ENCODE data around the gene XPO4. TPM values are rescaled to one million over a fixed set of nuclear protein-coding genes. Genes with fewer than 3 reads are reported as not detected.

XPO4 gene
- total RNA-seq, 4 donors from 2014 or later = 17.1 to 24.9 (median 18.6) TPM

DNA sequence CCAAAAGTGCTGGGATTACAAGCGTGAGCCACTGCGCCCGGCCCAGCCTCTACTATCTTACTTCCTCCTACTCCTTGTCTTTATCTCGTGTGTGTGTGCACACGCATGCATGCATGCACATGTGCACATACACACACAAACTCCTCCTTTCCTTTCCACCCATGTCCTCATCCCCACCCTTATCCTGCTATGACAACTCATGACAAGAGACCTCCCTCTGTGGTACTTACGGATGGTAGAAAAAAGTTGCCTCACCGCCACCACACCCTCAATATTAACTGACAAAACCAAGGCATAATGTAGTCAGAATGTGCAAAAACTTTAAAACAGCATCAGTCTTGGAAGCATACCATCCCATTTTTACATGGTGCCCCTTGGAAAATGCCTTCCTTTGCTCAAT is 112.9 kb downstream of the XPO4 start:
- TF ChIP-seq EP300 (IDR thresholded peaks at IDR 0.05) (no peak), POLR2AphosphoS5 (IDR thresholded peaks at IDR 0.05) (no peak), POLR2A (IDR thresholded peaks at IDR 0.05) (no peak)
- TF ChIP-seq, protein P1, sequence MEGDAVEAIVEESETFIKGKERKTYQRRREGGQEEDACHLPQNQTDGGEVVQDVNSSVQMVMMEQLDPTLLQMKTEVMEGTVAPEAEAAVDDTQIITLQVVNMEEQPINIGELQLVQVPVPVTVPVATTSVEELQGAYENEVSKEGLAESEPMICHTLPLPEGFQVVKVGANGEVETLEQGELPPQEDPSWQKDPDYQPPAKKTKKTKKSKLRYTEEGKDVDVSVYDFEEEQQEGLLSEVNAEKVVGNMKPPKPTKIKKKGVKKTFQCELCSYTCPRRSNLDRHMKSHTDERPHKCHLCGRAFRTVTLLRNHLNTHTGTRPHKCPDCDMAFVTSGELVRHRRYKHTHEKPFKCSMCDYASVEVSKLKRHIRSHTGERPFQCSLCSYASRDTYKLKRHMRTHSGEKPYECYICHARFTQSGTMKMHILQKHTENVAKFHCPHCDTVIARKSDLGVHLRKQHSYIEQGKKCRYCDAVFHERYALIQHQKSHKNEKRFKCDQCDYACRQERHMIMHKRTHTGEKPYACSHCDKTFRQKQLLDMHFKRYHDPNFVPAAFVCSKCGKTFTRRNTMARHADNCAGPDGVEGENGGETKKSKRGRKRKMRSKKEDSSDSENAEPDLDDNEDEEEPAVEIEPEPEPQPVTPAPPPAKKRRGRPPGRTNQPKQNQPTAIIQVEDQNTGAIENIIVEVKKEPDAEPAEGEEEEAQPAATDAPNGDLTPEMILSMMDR (IDR thresholded peaks at IDR 0.05) = no peak
- no peak overlapping the region for H3K4me3 ChIP-seq
- H3K9me3 ChIP-seq = no peaks in the 10 kb centered on the region
- H3K36me3 ChIP-seq = peaks cover 0 to 71% of the 10 kb centered on the region in 2 donors
- H3K27ac ChIP-seq = no peak overlapping the region
- H3K4me1 ChIP-seq = no peaks in the 10 kb centered on the region
- no peaks in the 10 kb centered on the region for H3K27me3 ChIP-seq
- WGBS, 2 donors (ENCODE audit: low coverage in 1 of 2) = 95 to 96% methylated on average over 4 to 6 of the region's 7 CpGs
- no peak for ATAC-seq

DNA sequence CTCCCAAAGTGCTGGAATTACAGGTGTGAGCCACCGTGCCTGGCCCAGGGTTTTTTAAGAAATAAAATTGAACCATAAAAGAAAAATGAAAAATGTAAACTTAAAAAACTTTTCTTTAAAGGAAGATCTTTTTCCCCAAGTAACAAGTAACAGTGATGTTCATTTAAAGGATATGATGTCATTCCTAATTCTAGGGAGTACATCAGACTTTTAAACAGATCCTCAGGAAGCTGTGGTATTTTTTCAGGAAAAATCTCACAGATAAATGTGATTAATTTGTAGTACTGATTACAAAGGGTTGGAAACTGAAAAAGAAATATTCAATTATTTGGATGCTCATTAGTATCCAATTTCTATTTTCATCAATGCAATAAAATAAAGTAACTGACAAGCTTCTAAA is 114.2 kb downstream of the XPO4 start:
- Histone ChIP-seq H3K27me3 (no peaks in the 10 kb centered on the region), H3K36me3 (peaks cover 0 to 71% of the 10 kb centered on the region in 2 donors), H3K9me3 (no peaks in the 10 kb centered on the region), H3K27ac (no peak overlapping the region), H3K4me1 (no peaks in the 10 kb centered on the region), H3K4me3 (no peak overlapping the region)
- 100% methylated on average over 1 of the region's 1 CpG; no CpG with 5 or more reads in 1 of the 2 donors for WGBS, 2 donors (ENCODE audit: low coverage in 1 of 2)
- TF ChIP-seq POLR2A (IDR thresholded peaks at IDR 0.05) = no peak
- TF ChIP-seq POLR2AphosphoS5 (IDR thresholded peaks at IDR 0.05) = no peak
- TF ChIP-seq, protein P1 (IDR thresholded peaks at IDR 0.05) = no peak
- TF ChIP-seq EP300 (IDR thresholded peaks at IDR 0.05) = no peak
- ATAC-seq = no peak

GRCh38 chr13:20787180-20787579 is 115.4 kb downstream of the XPO4 start:
- Histone ChIP-seq H3K9me3 (no peaks in the 10 kb centered on the region), H3K27me3 (no peaks in the 10 kb centered on the region), H3K36me3 (peaks cover 0 to 75% of the 10 kb centered on the region in 2 donors), H3K27ac (no peak overlapping the region), H3K4me3 (no peak overlapping the region), H3K4me1 (no peaks in the 10 kb centered on the region)
- no peak for ATAC-seq
- WGBS, 2 donors (ENCODE audit: low coverage in 1 of 2) = 80 to 91% methylated on average over 5 of the region's 5 CpGs
- TF ChIP-seq EP300 (IDR thresholded peaks at IDR 0.05) (no peak), POLR2A (IDR thresholded peaks at IDR 0.05) (no peak), POLR2AphosphoS5 (IDR thresholded peaks at IDR 0.05) (no peak)
- TF ChIP-seq, protein P1 (IDR thresholded peaks at IDR 0.05) = no peak

- TF ChIP-seq, protein P1 (IDR thresholded peaks at IDR 0.05) = no peak
- TF ChIP-seq POLR2A (IDR thresholded peaks at IDR 0.05) (no peak), EP300 (IDR thresholded peaks at IDR 0.05) (no peak), POLR2AphosphoS5 (IDR thresholded peaks at IDR 0.05) (no peak)
- Histone ChIP-seq H3K36me3 (peaks cover 0 to 60% of the 10 kb centered on the region in 2 donors), H3K9me3 (no peaks in the 10 kb centered on the region), H3K27me3 (no peaks in the 10 kb centered on the region), H3K27ac (no peak overlapping the region), H3K4me1 (no peaks in the 10 kb centered on the region), H3K4me3 (no peak overlapping the region)
- ATAC-seq = no peak
- 74 to 89% methylated on average over 3 of the region's 3 CpGs for WGBS, 2 donors (ENCODE audit: low coverage in 1 of 2)
These were observed 120.3 kb downstream of the XPO4 start for GRCh38 chr13:20782116-20782708.

DNA sequence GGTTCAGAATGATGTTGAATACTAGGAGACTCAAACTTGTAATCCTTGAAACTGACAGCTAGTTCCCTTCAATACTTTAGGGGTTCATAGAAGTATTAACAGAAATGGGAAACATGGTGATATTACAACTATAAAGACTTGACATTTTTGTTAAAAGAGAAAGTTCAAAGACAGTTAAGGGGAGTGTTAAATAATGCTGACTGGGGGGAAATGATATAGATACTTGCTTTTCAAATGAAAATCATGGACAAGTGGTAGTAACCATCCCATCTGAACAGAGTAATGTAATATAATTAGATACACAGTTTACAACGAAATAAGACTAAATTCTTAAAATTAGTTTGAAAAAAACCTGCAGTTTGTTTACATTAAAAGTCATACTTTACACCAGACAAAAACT is 122.2 kb downstream of the XPO4 start:
- no peak for ATAC-seq
- H3K4me3 ChIP-seq = no peak overlapping the region
- no peaks in the 10 kb centered on the region for H3K4me1 ChIP-seq
- peaks cover 0 to 44% of the 10 kb centered on the region in 2 donors for H3K36me3 ChIP-seq
- 73 to 88% methylated on average over 1 of the region's 1 CpG for WGBS, 2 donors (ENCODE audit: low coverage in 1 of 2)
- H3K27me3 ChIP-seq = no peaks in the 10 kb centered on the region
- no peak for TF ChIP-seq POLR2AphosphoS5 (IDR thresholded peaks at IDR 0.05)
- H3K9me3 ChIP-seq = no peaks in the 10 kb centered on the region
- H3K27ac ChIP-seq = no peak overlapping the region

Data from gastroesophageal sphincter (tissue), 4 donors.